ENCODE data around the gene ITGB5.

ITGB5 gene

DNA sequence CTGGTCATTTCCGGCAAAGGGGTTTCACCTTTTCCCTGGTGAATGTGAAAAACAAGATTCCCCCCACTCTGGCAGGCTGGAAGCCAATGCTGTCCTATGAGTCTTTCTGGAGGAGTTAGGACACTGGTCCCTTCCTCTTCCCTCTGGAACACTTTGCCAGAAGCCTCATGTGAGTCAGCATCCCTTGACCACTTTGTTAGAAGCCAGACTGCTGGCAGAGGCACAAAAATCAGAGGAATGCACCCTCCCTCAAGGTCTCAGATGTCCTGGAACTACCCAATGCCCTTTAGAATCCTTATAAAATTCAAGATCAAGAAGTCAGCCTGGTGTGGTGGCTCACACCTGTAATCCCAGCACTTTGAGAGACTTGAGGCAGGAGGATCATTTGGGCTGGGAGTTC, 26.6 kb downstream of the ITGB5 start:
- no peak for DNase-seq

- no peak for DNase-seq
Measured at GRCh38 chr3:124859025-124859424, 28.1 kb downstream of the ITGB5 start.

GRCh38 chr3:124858275-124858674, 28.9 kb downstream of the ITGB5 start:
- no peak for DNase-seq

- no peak for DNase-seq
Measured at GRCh38 chr3:124856677-124857076, 30.5 kb downstream of the ITGB5 start.

- DNase-seq = no peak
Measured at GRCh38 chr3:124854009-124854408, 33.2 kb downstream of the ITGB5 start.

DNA sequence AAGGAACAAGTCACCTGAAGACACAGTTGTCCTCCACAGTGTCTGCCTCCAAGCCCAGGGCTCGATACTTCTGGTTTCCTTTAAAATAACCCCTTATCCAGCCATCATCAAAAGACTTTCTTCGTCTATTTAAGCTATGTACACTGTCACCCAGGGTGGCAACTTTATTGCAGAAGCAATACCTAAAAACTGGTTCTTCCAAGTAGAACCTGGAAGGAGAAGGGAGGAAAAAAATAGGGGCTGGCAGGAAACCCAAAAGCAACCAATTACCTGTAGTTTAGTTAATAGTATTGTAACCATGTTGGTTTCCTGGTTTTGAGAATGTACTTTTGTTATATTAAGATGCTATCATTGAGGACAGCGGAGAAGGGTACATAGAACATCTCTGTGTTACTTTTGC, 33.7 kb downstream of the ITGB5 start:
- DNase-seq = no peak

GRCh38 chr3:124851905-124852304, 35.3 kb downstream of the ITGB5 start:
- no peak for DNase-seq

- no peak for DNase-seq
Measured at GRCh38 chr3:124851136-124851535, 36.0 kb downstream of the ITGB5 start.

- no peak for DNase-seq
Measured at GRCh38 chr3:124850633-124851032, 36.5 kb downstream of the ITGB5 start.

- no peak for DNase-seq
Measured at GRCh38 chr3:124850212-124850611, 37.0 kb downstream of the ITGB5 start.

- no peak for DNase-seq
Measured at GRCh38 chr3:124848300-124848699, 38.9 kb downstream of the ITGB5 start.

DNA sequence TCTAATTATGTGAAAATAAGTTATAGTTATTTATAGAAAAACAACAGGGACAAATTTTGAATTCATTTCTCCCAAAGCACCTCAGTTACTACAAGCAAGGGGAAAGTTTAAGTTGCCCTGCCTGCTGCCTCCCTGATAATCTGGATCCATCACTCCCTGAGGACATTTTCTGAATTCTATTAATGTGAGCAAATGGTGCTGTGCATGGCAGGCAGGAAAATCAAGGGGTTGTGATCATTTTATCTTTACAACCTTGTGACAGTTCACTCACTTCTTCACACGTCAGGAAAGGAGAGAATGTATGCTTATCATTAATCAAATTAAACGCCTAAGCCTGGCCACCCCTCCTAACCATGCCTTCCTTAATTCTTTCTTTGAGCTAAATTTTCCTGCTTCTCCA, 39.3 kb downstream of the ITGB5 start:
- no peak for DNase-seq

DNA sequence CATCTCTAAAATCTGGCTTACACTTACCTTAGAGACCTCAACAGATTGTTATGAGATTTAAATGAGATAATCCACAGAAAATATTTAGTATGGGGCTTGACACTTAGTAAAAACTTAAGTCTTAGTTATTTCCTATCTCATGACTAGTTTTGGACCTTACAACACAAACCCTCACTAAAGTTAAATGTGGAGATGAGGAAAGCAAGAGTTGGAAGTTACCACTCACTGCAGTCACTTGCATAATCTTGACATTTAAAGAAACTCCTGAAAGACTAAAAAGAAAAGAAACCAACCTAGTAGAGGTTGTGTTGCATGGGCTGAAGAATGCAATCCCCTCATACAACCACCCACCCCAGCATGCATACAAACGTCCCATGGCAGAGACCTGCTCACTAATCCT, 40.1 kb downstream of the ITGB5 start:
- no peak for DNase-seq

DNA sequence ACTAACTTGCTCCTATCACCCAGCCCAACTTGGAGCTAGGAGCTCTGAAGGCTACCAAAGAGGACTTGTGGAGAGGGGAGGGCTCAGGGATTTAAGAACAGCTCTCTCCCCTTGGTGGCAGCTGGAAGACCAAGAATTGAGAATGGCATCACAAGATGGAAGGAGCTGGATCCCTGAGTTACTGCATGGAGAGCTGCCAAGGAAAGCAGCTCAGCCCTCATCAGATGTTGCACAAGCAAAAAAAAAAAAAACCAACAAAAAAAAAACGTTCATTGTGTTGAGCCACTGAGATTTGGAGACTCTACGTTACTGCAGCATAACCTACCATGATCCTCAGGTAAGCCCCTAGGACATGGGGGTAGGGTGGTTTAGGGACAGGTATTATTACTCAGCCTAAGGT, 41.0 kb downstream of the ITGB5 start:
- no peak for DNase-seq

DNA sequence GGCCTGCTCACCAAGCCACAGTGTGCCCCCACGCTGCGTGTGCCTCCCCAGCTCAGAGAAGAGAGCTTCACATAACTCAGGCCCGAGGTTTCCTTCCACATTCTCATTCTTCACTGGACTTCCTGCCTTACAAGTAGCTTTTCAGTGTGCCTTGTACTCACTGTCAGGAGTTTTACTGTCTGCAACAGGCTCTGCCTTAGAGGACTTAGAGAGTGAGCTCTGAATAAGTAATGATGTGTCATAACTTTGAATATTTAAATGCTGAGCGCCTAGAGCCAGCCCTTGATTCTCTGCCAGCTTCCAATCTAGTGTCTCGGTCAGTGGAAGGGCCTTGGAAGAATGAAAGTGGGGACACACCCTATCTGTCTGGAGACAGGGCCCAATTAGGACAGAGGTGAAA, 41.8 kb downstream of the ITGB5 start:
- DNase-seq = no peak

- no peak for DNase-seq
Measured at GRCh38 chr3:124843506-124844177, 43.5 kb downstream of the ITGB5 start.

DNA sequence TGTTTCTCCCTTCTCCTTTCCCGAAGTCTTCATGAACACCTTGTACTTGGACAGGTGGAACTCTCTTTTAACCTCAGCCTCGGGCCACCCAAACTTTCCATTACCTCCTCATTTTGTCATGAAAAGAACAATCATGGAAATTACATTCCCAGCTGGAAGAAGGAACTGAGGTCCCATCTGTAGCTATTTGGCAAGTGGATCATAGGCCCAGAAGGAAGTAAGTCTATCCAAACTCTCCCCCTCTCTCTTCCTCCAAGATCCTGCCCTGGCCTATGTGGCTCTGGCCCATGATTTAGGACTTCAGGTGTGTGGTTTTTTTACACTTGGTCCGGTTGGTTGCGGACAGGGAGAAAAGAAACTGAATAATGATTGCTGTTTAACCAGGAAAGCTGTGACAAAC, 44.1 kb downstream of the ITGB5 start:
- no peak for DNase-seq

DNA sequence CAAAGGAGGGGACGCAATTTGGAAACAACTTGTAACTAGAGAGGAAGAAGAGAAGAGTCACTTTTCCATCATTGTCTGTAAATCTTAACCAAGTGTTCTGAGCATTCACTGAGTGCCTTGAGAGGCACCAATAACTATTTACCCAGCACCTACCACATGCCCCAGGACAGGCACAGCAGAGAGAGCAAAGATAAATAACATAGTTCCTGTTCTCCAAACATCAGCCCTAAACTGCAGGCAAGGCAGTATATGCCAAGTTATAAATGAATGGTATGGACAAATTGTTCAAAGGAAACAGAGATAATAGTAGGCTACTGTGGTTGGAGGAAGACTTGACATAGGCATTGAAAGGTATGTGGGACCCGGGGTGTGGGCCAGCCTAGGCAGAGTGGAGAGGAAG, 45.6 kb downstream of the ITGB5 start:
- DNase-seq = no peak

DNA sequence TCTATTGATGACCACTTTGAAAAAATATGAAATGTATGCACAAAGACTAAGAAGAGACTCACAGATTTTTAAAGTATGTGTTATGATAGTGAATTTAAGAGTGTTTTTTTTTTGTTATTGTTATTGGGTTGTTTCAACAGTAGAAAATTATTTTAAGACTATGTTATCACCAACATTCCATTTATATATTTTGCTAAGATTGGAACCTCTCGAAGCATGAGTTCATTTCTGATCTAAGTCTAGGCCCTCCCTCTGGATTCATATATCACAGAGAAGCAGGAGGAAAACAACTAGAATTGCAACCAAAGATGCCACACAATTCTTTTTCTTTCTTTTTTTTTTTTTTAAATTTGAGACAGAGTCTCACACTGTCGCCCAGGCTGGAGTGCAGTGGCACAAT, 46.8 kb downstream of the ITGB5 start:
- no peak for DNase-seq

GRCh38 chr3:124839896-124840295, 47.3 kb downstream of the ITGB5 start:
- no peak for DNase-seq

GRCh38 chr3:124838963-124839362, 48.2 kb downstream of the ITGB5 start:
- no peak for DNase-seq

DNA sequence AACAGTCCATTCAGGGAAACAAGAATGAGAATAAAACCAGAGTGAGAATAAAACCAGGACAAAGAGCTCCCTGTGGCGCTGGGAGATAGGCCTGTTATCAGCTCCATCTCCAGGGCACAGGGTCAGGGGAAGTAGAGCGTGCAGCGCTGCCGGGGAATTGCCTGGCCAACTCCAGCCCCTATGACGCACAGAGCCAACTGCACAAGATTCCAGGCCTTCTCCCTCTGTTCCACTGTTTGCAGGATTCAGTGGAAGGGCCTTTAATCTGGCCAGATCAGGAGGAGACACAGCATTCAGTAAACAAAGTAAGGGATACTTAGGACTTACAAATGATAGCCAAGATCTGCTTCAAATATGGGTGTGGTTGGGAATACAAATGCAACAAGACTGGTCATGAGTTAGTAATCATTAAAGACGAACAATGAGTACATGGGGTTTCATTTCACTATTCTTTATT, 49.4 kb downstream of the ITGB5 start:
- no peak for DNase-seq

GRCh38 chr3:124837065-124837464, 50.1 kb downstream of the ITGB5 start:
- DNase-seq = peak; percentile 8

DNA sequence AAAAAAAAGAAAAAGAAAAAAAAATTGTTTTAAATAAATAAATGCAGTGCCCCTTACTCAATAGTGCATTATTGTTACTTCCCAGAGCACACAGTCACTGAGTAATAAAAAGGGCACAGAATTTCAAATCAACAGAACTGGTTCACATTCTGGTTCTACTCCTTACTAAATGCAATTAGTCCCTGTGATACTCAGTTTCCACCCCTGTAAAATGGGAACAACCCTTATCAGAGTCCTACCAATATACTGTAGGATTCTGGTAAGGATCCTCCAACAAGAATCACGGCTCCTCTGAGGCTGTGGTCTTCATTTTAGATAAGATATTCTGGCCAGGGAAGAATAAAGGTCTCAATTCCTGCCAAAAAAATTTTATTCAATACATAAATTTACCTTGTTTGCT, 50.7 kb downstream of the ITGB5 start:
- no peak for DNase-seq

Measured in CD4-positive, alpha-beta T cell treated with Interleukin-12 subunit alpha and Interleukin-12 subunit beta, for 1 hour (primary cell).